Measurements from ENCODE around the gene KRTAP16-1. TPM values are rescaled to one million over a fixed set of nuclear protein-coding genes. Genes with fewer than 3 reads are reported as not detected.

KRTAP16-1 gene
- total and polyA plus RNA-seq, 2 of the 8 experiments (the other 6 are each of a cell fraction or from before 2014, with no cell fraction given), result not detected

- H3K23me2 ChIP-seq (ENCODE audit: low read depth, low read length), result no peaks in the 10 kb centered on the region
- no peak overlapping the region for H3K4me3 ChIP-seq (ENCODE audit: extremely low read depth in 1 of 4, insufficient read depth in 2 of 4, low read depth in 3 of 4, low read length in 4 of 4)
- H3K79me2 ChIP-seq (ENCODE audit: control insufficient read depth in 1 of 2, insufficient read depth in 2 of 2, low read length in 2 of 2), result no peaks in the 10 kb centered on the region
- ChIA-PET CTCF (ENCODE audit: partially characterized antibody) (interaction anchor here (1.6 kb wide), 1 partner anchor 28 kb away, joined by 4 read pairs; no protein-coding TSS in a partner anchor), POLR2A (ENCODE audit: partially characterized antibody) (no interaction called here)
- H3K9me3 ChIP-seq (ENCODE audit: insufficient read depth in 2 of 2, low read depth in 1 of 2, low read length in 1 of 2), result no peaks in the 10 kb centered on the region; a peak in 1 of 4 replicates
- no peak overlapping the region for H4K8ac ChIP-seq (ENCODE audit: extremely low read depth, insufficient read depth, low read length)
- no peak overlapping the region for H2BK15ac ChIP-seq (ENCODE audit: low read length)
- no peaks in the 10 kb centered on the region for H3K36me3 ChIP-seq (ENCODE audit: control insufficient read depth in 2 of 4, insufficient read depth in 4 of 4, low read length in 3 of 4)
- H3K4ac ChIP-seq (replicated peaks; ENCODE audit: insufficient read length, low read depth, low read length), result no peak overlapping the region
- H2BK20ac ChIP-seq (ENCODE audit: low read length), result no peak overlapping the region
- H2BK120ac ChIP-seq (replicated peaks; ENCODE audit: low read depth, low read length), result no peak overlapping the region
- FAIRE-seq, result no peak
- no peak overlapping the region for H4K5ac ChIP-seq (ENCODE audit: insufficient read length, low read depth, low read length)
- H2BK12ac ChIP-seq (ENCODE audit: low read depth, low read length), result no peak overlapping the region
- no peak overlapping the region for H3K9ac ChIP-seq (replicated peaks in 1 of 4; ENCODE audit: extremely low read depth in 1 of 4, low read depth in 3 of 4, low read length in 3 of 4)
- WGBS, 2 experiments (ENCODE audit: extremely low coverage in 1 of 2, insufficient coverage in 1 of 2, insufficient read length in 1 of 2, insufficient replicate concordance in 2 of 2, low coverage in 1 of 2, low lambda C conversion rate in 2 of 2, missing lambda C conversion rate in 1 of 2), result 85% methylated on average over 1 of the region's 1 CpG; no CpG with 5 or more reads in 1 of the 2 experiments
- H3K4me1 ChIP-seq (replicated peaks in 1 of 4; ENCODE audit: control insufficient read depth in 3 of 4, insufficient read depth in 4 of 4, low read length in 3 of 4), result no peaks in the 10 kb centered on the region; a peak in 1 of 7 replicates
- no peak overlapping the region for H4K91ac ChIP-seq (replicated peaks; ENCODE audit: insufficient read length, low read length)
- no peak overlapping the region for H3K18ac ChIP-seq (ENCODE audit: extremely low read depth, low read length)
- no peak overlapping the region for H3K14ac ChIP-seq (ENCODE audit: insufficient read length)
- no peak overlapping the region for H3K23ac ChIP-seq (ENCODE audit: insufficient read length)
- H3K27me3 ChIP-seq (replicated peaks in 1 of 4; ENCODE audit: control insufficient read depth in 3 of 4, extremely low read depth in 1 of 4, insufficient read depth in 3 of 4, low read length in 3 of 4), result no peaks in the 10 kb centered on the region
- H2AFZ ChIP-seq (ENCODE audit: low read length), result no peak overlapping the region
- no peak for DNase-seq (ENCODE audit: low read depth in 1 of 2, low spot score in 2 of 2)
- no peaks in the 10 kb centered on the region for H3K79me1 ChIP-seq (ENCODE audit: low read depth, low read length)
- H2BK5ac ChIP-seq (ENCODE audit: low read depth, low read length), result no peak overlapping the region
- TF ChIP-seq KDM4A (IDR thresholded peaks at IDR 0.05; ENCODE audit: low read depth, low read length, severe bottlenecking) (no peak), JUN (IDR thresholded peaks at IDR 0.05; ENCODE audit: low read depth, low read length) (no peak), KDM5A (IDR thresholded peaks at IDR 0.05; ENCODE audit: low read length) (no peak), CBX8 (IDR thresholded peaks at IDR 0.05; ENCODE audit: borderline replicate concordance, low read depth, low read length) (no peak), POU5F1 (IDR thresholded peaks at IDR 0.05; ENCODE audit: low read depth, low read length) (no peak)
- H4K20me1 ChIP-seq (replicated peaks in 1 of 2; ENCODE audit: control insufficient read depth in 1 of 2, insufficient read depth in 2 of 2, low read length in 2 of 2), result no peaks in the 10 kb centered on the region
- no peak overlapping the region for H2AK5ac ChIP-seq (ENCODE audit: low read depth, low read length)
- H3K27ac ChIP-seq (ENCODE audit: low read depth, low read length), result no peak overlapping the region
- no peak overlapping the region for H3K4me2 ChIP-seq (ENCODE audit: insufficient read depth in 1 of 2, low read depth in 2 of 2, low read length in 2 of 2)
- H3K56ac ChIP-seq (replicated peaks; ENCODE audit: insufficient read length, low read depth, low read length), result no peak overlapping the region
These were observed 15.1 kb downstream of the KRTAP16-1 start for GRCh38 chr17:41294016-41294415.
